Measurements from ENCODE around the gene DNMT3L.

DNA sequence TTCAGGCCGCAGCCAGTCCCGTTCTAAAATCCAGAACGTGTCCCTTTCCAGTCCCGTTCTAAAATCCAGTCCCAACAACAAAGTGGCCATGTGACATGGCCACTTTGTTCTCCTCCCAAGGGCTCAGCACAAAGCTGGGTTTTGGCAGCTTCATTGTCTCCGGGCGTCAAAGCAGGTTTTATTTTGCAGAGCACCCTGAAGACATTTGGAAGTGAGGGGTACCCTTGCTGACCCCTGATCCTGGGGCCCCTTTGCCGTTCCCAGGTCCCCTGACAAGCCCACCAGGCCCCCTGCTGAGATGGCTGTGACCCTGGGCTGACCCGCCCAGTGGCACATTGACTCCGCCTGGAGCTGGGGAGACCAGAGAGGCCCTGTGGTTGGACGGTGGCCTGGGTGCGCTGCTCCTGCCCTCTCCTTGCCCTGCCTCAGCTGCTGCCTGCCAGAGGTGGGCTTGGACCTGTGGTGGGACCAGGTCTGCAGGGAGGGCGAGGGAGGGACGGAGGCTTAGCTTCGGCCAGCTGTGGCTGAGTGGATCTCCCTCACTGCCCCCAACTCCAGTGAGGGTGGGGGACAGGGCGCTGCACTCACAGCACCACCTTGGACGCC is 42.4 kb upstream of the DNMT3L start:
- no peak for TF ChIP-seq CTCF (IDR thresholded peaks at IDR 0.05)
- TF ChIP-seq POLR2A (IDR thresholded peaks at IDR 0.05): no peak
